Activated naive CD4-positive, alpha-beta T cell treated with anti-CD3 and anti-CD28 coated beads, Interleukin-2, amount 50 U/mL, for 24 hours (primary cell): ENCODE measurements around the gene NT5M.
"Not testable (repeated sequence)": the region's sequence is repeated elsewhere in the genome, so short reads cannot be mapped to it uniquely, and the experiment has no call there.

Source experiments
- H3K27ac Mint-ChIP-seq: one replicate; pipeline ENCODE4 v1.8.0; 2021; ENCODE audit warnings: mild to moderate bottlenecking, mixed read lengths
- H3K27me3 Mint-ChIP-seq: one replicate; pipeline ENCODE4 v1.8.0; 2021; ENCODE audit warnings: mixed read lengths
- H3K36me3 Mint-ChIP-seq: one replicate; pipeline ENCODE4 v1.8.0; 2021; ENCODE audit warnings: mixed read lengths
- H3K4me1 Mint-ChIP-seq: one replicate; pipeline ENCODE4 v1.8.0; 2021; ENCODE audit warnings: mixed read lengths
- H3K4me3 Mint-ChIP-seq: one replicate; pipeline ENCODE4 v1.8.0; 2021; ENCODE audit warnings: mild to moderate bottlenecking, mixed read lengths
- H3K9me3 Mint-ChIP-seq: one replicate; pipeline ENCODE4 v1.8.0; 2021; ENCODE audit warnings: mixed read lengths

NT5M gene

DNA sequence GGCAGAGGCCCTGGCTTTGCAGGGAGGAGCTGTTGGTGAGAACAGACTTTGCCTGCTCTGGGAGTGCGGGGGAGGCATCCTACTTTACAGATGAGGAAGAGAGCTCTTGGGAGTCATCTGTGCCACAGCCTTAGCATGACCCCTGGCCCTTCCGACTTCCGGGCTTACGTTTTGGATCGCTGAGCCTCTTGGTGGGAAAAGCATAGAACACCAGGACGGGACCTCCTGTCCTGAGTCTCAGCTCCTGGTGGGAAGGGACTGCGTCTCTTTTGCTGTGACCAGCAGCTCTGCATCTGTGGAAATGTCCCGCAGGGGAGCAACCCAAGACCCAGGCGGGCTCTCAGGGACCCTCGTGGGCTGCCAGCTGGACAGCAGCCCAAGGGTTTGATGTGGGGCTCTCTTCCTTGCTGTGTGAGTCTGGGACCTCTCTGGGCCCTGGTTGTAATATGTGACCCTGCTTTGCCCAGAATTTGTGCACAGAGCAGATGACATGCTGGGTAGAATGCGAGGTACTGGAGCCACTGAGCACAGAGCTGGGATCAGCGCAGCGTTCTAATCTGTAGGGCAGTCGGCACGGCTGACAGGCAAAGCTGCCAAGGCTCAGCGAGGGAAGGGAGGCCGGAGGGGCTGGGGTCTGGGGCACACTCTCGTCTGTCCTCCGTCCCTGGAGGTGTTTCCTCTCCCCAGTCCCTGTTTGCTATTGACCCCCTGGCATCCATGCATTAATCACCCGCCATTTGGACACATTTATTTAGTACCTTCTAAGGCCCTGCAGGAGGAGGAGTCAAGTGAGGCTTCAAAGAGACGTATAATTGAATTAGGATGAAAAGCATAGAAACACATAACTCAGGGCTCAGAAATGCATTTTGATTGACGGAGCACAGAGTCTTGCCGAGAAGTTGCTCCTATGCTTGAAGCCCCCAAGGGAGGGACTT is 64.0 kb downstream of the NT5M start:
- H3K4me3 Mint-ChIP-seq = no peak overlapping the region
- H3K4me1 Mint-ChIP-seq = no peaks in the 10 kb centered on the region
- no peaks in the 10 kb centered on the region for H3K36me3 Mint-ChIP-seq
- H3K27me3 Mint-ChIP-seq = no peaks in the 10 kb centered on the region
- no peak overlapping the region for H3K27ac Mint-ChIP-seq
- no peaks in the 10 kb centered on the region for H3K9me3 Mint-ChIP-seq

DNA sequence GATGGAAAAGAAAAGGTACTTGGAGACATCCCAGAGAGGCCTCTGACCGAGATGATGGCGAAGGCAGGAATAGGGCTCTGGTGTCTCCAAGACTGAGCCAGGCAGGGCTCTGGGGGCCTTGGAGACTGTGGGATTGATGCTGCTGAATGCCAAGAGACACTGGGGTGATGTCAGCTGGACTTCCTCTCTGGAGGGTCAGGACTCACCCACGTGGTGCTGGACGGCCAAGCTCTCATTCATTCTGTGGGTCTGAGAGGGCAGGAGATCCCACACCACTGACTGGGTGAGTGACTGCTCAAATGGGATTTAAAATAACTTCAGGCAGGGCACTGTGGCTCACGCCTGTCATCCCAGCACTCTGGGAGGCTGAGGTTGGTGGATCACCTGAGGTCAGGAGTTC is 64.8 kb downstream of the NT5M start:
- Mint-ChIP-seq H3K27me3 (no peaks in the 10 kb centered on the region), H3K4me1 (no peaks in the 10 kb centered on the region)

DNA sequence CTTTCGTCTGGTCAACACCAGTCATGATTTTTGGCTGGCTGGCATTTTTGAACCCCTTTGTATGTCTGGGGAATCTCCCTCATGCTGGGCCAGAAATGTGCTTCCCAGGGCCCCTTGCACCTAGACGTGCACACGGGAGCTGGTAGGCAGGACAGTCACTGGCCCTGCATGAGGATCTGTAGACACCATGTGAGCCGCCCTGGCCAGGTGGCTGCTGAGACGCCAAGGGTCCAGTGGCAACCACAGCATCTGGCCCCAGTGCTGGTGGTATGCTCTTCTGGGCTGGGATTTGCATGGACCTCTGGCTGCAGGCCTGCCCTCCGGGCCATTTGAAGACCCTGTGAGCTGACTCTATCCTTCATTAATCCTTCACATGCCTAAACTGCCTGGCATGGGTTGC is 67.5 kb downstream of the NT5M start:
- Mint-ChIP-seq H3K36me3 (no peaks in the 10 kb centered on the region), H3K9me3 (no peaks in the 10 kb centered on the region), H3K4me3 (no peak overlapping the region), H3K4me1 (no peaks in the 10 kb centered on the region), H3K27me3 (no peaks in the 10 kb centered on the region), H3K27ac (no peak overlapping the region)

More for the DNA sequence above, 64.8 kb downstream of the NT5M start:
- Mint-ChIP-seq H3K27ac (no peak overlapping the region), H3K36me3 (no peaks in the 10 kb centered on the region), H3K4me3 (no peak overlapping the region), H3K9me3 (no peaks in the 10 kb centered on the region)

DNA sequence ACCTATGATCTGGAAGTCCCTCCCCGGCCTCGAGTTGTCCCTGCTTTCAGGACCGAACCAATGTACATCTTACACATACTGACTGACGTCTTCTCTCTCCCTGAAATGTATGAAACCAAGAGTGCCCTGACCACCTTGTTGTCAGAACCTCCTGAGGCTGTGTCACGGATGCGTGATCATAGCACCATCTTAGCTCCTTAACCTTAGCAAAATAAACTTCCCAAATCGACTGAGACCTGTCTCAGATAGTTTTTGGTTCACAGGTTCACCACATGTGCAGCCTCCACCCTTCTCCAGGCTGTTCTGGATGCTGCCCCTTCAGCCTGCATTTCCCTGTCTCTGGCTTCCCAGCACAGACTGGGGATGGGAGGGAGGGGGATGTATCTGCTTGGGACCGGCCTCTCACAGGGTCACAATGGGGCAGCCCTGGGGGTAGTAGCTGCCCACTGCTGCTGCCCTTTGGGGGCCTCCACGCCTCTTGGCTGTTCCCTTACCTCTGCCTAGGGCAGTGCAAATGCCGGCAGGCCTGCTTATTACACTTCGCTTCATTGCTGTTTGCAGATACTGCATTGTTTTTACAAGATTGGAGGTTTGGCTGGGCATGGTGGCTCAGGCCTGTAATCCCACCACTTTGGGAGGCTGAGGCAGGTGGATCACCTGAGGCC is 69.8 kb downstream of the NT5M start:
- no peaks in the 10 kb centered on the region for H3K4me1 Mint-ChIP-seq
- H3K9me3 Mint-ChIP-seq = no peaks in the 10 kb centered on the region
- no peak overlapping the region for H3K4me3 Mint-ChIP-seq
- H3K27me3 Mint-ChIP-seq = no peaks in the 10 kb centered on the region
- no peak overlapping the region for H3K27ac Mint-ChIP-seq
- H3K36me3 Mint-ChIP-seq = no peaks in the 10 kb centered on the region

DNA sequence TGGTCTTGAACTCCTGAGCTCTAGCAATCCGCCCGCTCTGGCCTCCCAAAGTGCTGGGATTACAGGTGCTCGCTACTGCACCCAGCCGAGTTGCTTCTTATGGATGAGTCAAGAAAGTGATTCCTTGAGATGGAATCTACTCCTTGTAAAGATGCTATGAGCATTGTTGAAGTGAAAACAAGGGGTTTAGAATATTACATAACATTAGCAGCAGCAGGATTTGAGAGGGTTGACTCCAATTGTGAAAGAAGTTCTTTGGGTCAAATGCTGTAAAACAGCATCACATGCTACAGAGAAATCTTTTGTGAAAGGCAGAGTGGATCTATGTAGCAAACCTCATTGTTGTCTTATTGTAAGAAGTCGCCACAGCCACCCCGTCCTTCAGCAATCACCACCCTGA is 72.7 kb downstream of the NT5M start:
- no peaks in the 10 kb centered on the region for H3K27me3 Mint-ChIP-seq
- no peaks in the 10 kb centered on the region for H3K9me3 Mint-ChIP-seq
- H3K36me3 Mint-ChIP-seq = no peaks in the 10 kb centered on the region
- H3K4me3 Mint-ChIP-seq = no peak overlapping the region
- H3K27ac Mint-ChIP-seq = no peak overlapping the region
- no peaks in the 10 kb centered on the region for H3K4me1 Mint-ChIP-seq

DNA sequence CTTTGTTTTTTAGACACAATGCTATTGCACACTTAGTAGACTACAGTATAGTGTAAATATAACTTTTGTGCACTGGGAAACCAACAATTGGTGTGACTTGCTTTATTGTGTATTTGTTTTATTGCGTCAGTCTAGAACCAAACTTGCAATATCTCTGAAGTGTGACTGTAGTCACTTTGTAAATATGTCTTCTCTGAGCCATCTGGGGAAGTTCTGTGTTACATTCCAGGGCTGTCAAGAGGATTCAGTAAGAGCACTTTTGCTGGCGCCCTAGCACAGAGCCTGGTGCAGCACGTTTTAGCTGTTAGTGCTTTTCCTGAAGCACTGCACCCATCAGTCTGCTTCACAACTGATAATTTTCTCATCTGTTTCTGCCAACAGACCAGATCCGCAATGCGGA is 73.2 kb downstream of the NT5M start:
- H3K27ac Mint-ChIP-seq = no peak overlapping the region
- H3K9me3 Mint-ChIP-seq = no peaks in the 10 kb centered on the region
- no peaks in the 10 kb centered on the region for H3K36me3 Mint-ChIP-seq
- H3K4me1 Mint-ChIP-seq = no peaks in the 10 kb centered on the region
- no peaks in the 10 kb centered on the region for H3K27me3 Mint-ChIP-seq
- H3K4me3 Mint-ChIP-seq = no peak overlapping the region

DNA sequence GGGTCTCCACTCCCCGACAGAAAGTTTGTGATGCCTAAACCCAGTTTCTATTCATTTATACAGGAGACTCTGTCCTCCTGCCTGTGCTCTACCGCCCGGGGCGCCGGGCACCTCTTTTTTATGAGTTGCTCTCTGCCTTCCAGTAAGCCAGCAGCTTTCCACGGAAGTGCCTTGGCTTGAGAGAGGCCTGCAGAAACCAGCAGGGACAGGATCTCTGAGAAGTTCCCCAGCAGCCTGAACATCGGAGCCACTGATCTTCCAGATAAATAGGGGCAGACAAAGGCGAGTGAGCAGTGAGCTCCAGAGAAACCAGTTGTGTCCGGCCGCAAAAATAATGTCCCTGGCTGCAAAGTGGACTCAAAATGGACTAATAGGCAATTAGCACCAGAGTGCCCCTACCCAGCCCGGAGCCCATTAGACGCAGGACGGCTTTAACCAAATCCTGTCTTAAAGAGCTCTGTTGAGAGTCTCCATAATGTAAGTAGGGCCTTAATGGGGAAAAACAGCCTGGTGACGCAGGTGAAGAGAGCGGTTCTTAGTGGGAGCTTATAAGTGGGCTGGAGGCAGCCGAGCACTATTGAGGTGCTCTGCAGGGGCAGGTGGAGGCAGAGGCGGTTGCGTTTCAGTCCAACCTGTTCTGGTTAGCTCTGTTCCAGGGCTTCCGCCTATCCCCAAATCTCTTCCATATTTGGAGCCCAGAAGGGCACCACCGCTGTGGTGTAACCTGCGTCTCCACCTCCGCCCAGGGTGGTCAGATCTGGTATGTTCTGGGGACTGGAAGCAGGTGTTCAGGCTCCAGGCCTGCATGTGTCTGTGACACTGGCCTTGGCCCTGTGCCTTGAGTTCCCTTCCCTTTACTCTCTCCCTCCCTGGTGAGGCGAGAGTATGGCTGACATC is 74.1 kb downstream of the NT5M start:
- H3K4me3 Mint-ChIP-seq = no peak overlapping the region
- no peaks in the 10 kb centered on the region for H3K4me1 Mint-ChIP-seq
- no peaks in the 10 kb centered on the region for H3K36me3 Mint-ChIP-seq
- no peaks in the 10 kb centered on the region for H3K9me3 Mint-ChIP-seq
- H3K27ac Mint-ChIP-seq = no peak overlapping the region
- H3K27me3 Mint-ChIP-seq = no peaks in the 10 kb centered on the region

DNA sequence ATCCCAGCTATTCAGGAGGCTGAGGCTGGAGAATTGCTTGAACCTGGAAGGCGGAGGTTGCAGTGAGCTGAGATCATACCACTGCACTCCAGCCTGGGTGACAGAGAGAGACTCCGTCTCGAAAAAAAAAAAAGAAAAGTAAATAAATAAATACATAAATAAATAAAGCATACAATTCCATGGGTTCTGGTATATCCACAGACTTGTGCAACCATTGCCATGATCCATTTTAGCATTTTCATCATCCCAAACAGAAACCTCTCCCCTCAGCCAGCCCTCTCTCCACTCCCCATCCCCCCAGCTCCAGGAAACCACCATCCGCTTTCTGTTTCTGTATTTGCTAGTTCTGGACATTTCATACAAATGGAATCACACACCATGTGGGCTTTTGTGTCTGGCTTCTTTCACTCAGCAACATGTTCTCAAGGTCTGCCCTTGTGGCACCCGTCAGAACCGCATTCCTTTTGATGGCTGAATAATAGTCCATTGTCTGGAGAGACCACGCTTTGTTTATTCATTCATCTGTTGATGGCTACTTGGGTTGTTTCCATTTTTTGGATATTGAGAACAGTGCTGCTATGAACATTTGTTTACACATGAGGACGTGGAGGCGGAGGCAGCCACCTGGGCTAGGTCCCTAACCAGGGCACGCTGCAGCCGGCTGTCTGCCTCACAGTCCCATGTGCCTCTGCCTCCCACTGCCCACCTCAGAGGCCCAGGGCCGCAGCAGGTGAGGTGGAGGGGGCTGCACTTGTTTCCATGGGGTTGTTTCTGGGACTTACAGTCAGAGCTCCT is 76.2 kb downstream of the NT5M start:
- Mint-ChIP-seq H3K9me3 (no peaks in the 10 kb centered on the region), H3K4me1 (no peaks in the 10 kb centered on the region), H3K36me3 (no peaks in the 10 kb centered on the region), H3K4me3 (no peak overlapping the region), H3K27me3 (no peaks in the 10 kb centered on the region), H3K27ac (no peak overlapping the region)

DNA sequence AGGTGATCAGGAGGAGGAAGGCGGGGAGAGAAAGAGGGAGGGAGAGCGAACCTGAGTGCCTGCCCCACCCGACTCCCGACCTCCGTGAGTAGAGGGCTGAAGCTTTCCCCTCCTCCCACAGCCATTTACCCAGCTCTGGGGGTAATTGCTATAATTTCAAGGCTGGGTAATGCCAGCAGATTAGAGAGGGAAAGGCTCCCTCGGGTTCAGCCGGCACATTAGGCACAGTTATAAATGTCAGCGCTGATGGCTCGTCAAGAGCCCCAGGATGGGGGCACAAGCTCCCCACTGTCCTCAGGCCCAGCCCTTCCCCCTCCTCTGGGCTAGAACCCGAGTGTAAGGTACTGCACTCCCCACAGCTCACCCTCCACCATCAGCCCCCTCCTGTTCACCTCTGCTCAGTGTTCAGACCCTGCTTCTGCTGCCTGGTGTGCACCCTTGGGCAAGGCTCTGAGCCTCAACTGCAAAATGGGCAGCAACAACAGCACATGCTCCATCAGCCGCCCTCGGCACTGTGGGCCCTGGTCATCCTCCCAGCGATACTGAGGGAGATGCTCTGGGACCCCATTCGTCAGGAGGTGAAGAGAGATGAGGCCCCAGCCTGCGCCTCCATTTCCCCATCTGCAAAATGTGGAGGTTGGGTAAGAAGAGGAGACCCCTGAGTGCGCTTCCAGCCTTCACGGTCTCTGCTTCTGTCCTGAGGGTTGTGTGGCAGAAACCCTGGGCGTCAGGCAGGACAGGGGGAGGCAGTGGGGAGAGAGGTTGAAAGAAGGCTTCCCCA is 77.2 kb downstream of the NT5M start:
- Mint-ChIP-seq H3K4me3 (no peak overlapping the region), H3K27me3 (no peaks in the 10 kb centered on the region), H3K27ac (no peak overlapping the region), H3K9me3 (no peaks in the 10 kb centered on the region), H3K36me3 (no peaks in the 10 kb centered on the region), H3K4me1 (no peaks in the 10 kb centered on the region)

DNA sequence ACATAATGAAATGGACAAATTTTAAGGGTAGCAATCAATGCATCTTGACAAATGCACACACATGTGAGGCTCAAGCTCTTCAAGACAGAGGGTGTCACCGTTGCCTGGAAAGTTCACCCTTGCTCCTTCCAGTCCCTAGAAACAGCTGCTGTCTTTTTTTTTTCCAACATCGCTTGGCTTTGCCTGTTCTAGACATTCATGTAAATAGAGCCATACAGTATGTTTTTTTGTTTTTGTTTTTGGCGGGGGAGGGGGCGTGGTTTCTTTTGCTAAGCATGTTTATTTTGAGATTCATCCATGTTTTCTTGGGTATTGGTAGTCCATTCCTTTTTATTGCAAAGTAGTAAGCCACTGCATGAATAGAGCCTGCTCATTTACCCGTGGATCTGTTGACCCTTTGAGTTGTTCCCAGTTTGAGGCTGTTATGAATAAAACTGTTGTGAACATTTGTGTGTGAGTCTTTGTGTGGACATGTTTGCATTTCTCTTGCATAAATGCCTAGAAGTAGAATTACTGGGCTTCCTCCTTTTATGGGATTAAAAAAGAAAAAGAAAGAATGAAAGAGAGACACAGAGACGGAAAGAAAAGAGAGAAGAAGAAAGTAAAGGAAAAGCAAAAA is 78.4 kb downstream of the NT5M start:
- Mint-ChIP-seq H3K27me3 (no peaks in the 10 kb centered on the region), H3K9me3 (no peaks in the 10 kb centered on the region), H3K36me3 (no peaks in the 10 kb centered on the region), H3K27ac (no peak overlapping the region), H3K4me3 (no peak overlapping the region), H3K4me1 (no peaks in the 10 kb centered on the region)

DNA sequence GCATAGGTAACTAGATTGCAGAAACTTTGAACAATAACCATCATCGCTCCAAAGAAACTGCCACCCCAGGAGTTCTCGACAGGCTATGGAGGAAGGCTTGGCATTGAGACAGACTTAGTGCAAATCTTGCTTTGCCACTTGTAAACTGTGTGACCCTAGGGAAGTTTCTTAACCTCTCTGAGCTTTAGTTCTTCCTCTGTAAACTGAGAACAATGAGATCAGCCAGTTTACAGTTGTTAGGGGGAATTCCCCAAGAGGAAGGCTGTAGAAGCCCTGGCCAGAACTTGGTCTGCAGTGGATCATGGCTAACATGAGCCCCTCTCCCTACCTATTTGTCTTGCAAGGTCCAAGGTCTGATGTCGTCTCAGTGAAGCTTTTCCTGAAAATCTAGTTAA is 78.9 kb downstream of the NT5M start:
- no peaks in the 10 kb centered on the region for H3K4me1 Mint-ChIP-seq
- H3K27me3 Mint-ChIP-seq = no peaks in the 10 kb centered on the region
- no peaks in the 10 kb centered on the region for H3K9me3 Mint-ChIP-seq
- H3K4me3 Mint-ChIP-seq = no peak overlapping the region
- H3K36me3 Mint-ChIP-seq = no peaks in the 10 kb centered on the region
- no peak overlapping the region for H3K27ac Mint-ChIP-seq

DNA sequence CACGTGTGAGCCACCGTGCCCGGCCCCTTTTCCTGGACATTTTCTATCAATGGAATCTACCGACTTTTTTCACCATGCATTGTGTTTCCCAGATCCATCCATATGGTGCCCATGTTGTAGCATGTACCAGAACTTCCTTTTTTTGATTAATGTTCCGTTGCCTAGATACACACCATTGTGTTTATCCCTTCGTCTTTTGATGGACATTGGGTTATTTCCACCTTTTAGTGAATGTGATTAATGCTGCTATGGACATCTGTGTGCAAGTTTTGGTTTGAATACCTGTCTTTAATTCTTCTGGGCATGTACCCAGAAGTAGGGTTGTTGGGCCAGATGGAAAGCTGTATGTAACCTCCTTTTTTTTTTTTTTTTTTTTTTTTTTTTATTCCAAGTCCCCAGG is 79.8 kb downstream of the NT5M start:
- Mint-ChIP-seq H3K27me3 (no peaks in the 10 kb centered on the region), H3K9me3 (no peaks in the 10 kb centered on the region), H3K27ac (no peak overlapping the region), H3K36me3 (no peaks in the 10 kb centered on the region), H3K4me3 (no peak overlapping the region), H3K4me1 (no peaks in the 10 kb centered on the region)

DNA sequence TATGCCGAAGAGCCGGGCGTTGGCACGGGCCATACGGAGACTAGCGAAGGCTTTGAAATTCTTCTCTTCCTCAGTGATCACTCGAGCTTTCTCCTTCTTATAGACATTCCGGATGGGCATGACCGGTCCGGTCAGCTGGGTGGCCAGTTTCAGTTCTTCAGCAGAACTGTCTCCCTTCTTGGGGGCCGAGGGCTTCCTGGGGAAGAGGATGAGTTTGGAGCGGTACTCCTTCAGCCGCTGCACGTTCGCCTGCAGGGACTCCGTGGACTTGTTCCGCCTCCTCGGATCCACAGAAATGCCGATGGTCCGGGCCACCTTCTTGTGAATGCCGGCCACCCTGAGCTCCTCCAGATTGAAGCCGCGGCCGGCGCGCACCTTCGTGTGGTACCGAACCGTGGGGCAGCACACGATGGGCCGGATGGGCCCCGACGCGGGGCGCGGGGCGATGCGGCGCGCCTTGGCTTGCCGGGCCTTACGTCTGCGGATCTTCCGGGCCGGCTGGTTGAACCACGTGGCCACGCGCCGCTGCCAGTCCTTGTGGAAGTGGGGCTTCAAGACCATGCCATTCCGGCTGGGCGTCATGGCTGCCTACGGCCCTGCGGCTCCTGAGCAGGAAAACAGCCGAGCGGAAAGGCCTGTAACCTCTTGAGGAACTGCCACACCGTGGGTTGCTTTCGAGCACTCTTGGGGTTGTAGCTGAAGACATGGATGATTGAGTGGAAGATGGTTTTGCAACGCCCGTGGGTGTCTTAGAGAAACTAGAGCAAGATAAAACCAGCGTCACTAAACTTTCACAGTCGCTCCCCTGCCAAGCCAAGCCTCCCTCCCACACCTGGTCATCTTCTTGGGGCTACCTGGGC is 80.5 kb downstream of the NT5M start:
- H3K4me3 Mint-ChIP-seq, H3K9me3 Mint-ChIP-seq, H3K4me1 Mint-ChIP-seq, H3K27me3 Mint-ChIP-seq, H3K27ac Mint-ChIP-seq, H3K36me3 Mint-ChIP-seq: not testable (repeated sequence)

DNA sequence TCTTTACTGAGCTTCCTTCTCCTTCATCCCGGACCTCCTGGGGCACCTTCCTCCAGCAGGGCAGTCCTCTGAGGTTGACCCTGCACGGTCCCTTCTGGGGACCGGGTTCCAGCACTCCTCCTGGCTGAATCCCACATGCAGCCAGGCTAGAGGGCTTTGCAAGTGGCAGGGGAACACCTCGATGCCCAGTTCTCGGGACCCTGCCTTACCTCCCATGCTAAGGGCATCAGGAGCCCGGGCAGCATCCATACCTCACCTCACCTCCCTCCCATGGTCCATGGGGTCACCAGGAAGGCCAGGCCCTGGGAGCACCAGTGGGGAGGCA is 81.1 kb downstream of the NT5M start:
- no peaks in the 10 kb centered on the region for H3K27me3 Mint-ChIP-seq
- no peaks in the 10 kb centered on the region for H3K9me3 Mint-ChIP-seq
- H3K36me3 Mint-ChIP-seq = no peaks in the 10 kb centered on the region
- no peak overlapping the region for H3K4me3 Mint-ChIP-seq
- H3K27ac Mint-ChIP-seq = no peak overlapping the region
- no peaks in the 10 kb centered on the region for H3K4me1 Mint-ChIP-seq
